GM12878 (cell line): ENCODE measurements around the gene PGA3. TPM values are rescaled to one million over a fixed set of nuclear protein-coding genes. Genes with fewer than 3 reads are reported as not detected.

Experiments used
- ATAC-seq: fragments of 200-7000 bp; cut with Tn5 transposase; 3 replicates; pipeline ENCODE4 v1.9.1; 2020; ENCODE audit warnings: mild to moderate bottlenecking, moderate library complexity
- BruUV-seq: library from RNA; stranded (reverse); fragments of 400-500 nt; replicated peaks from 2 replicates; lab custom pipeline; 2021; lab: Mats Ljungman, UMichigan
- CTCF ChIA-PET: fragments of 300-600 bp; sonication (Branson Sonifier 250); formaldehyde crosslinking; extraction: SDS; loops from one replicate; lab custom pipeline; 2021; ENCODE audit warnings: inconsistent platforms; lab: Yijun Ruan, JAX
- POLR2A ChIA-PET: fragments of 350-600 bp; formaldehyde crosslinking; extraction: SDS; loops from one replicate; lab custom pipeline; 2021; ENCODE audit warnings: inconsistent platforms; lab: Charles Lee
- RAD21 ChIA-PET: fragments of 300-600 bp; sonication (Branson Sonifier 250); formaldehyde crosslinking; loops from one replicate; lab custom pipeline; 2023; ENCODE audit warnings: antibody characterized with exemption; ENCODE audit not compliant: unreplicated experiment; lab: Charles Lee
- SMC1A ChIA-PET: fragments of 300-600 bp; sonication (Branson Sonifier 250); formaldehyde crosslinking; loops from one replicate; lab custom pipeline; 2023; ENCODE audit not compliant: unreplicated experiment, uncharacterized antibody; lab: Charles Lee
- DNase-seq: peaks from one replicate; pipeline ENCODE4 v3.0.0-alpha.2; 2011; ENCODE audit warnings: low read depth, low spot score
- FAIRE-seq: peaks from 3 replicates; lab custom pipeline; 2011; peaks lifted over from hg19 to GRCh38; lab: Jason Lieb, UNC
- H2AFZ ChIP-seq: 2 replicates; pipeline ENCODE4 v1.6.0; 2011; ENCODE audit warnings: low read depth, low read length, control low read depth; ENCODE audit not compliant: control insufficient read depth
- H3K27ac ChIP-seq: 2 replicates; pipeline ENCODE4 v1.5.1; 2011; ENCODE audit warnings: control low read depth; ENCODE audit not compliant: control insufficient read depth, insufficient read depth
- H3K27me3 ChIP-seq, 2 experiments: replicated peaks in 1 of 2; 2 replicates each; pipeline versions ENCODE4 v1.6.0 to v1.6.1; 2011; ENCODE audit warnings: low read length in 1 of 2; ENCODE audit not compliant: control insufficient read depth in 2 of 2, insufficient read depth in 2 of 2
- H3K36me3 ChIP-seq, 2 experiments: 2 replicates each; pipeline ENCODE4 v1.5.1; 2011; ENCODE audit warnings: low read length in 1 of 2; ENCODE audit not compliant: control insufficient read depth in 2 of 2, insufficient read depth in 2 of 2
- H3K4me1 ChIP-seq: 2 replicates; pipeline ENCODE4 v1.6.1; 2011; ENCODE audit warnings: mild to moderate bottlenecking, low read length, moderate library complexity, mixed read lengths; ENCODE audit not compliant: control insufficient read depth, insufficient read depth
- H3K4me2 ChIP-seq: 2 replicates; pipeline ENCODE4 v1.6.0; 2011; ENCODE audit warnings: control low read depth; ENCODE audit not compliant: control insufficient read depth, insufficient read depth
- H3K4me3 ChIP-seq: fragments of 200-600 bp; sonication (generic); 2 replicates; pipeline ENCODE4 v1.5.1; 2016
- H3K79me2 ChIP-seq: 2 replicates; pipeline ENCODE4 v1.6.0; 2011; ENCODE audit warnings: low read length; ENCODE audit not compliant: control insufficient read depth, insufficient read depth
- H3K9ac ChIP-seq: 2 replicates; pipeline ENCODE4 v1.8.0; 2011; ENCODE audit warnings: low read length, control low read depth, mixed read lengths; ENCODE audit not compliant: control insufficient read depth, insufficient read depth
- H3K9me3 ChIP-seq: replicated peaks from 3 replicates; pipeline ENCODE4 v1.5.1; 2011; ENCODE audit warnings: mild to moderate bottlenecking, low read length; ENCODE audit not compliant: control insufficient read depth, insufficient read depth
- H4K20me1 ChIP-seq: 2 replicates; pipeline ENCODE4 v1.6.0; 2011; ENCODE audit not compliant: control insufficient read depth, insufficient read depth
- CBX5 ChIP-seq: sonication (generic); IDR thresholded peaks from 2 replicates; pipeline ENCODE4 v1.6.1; 2016; ENCODE audit warnings: low read depth, moderate library complexity, mild to moderate bottlenecking, inconsistent platforms
- EED ChIP-seq: sonication (generic); IDR thresholded peaks from 2 replicates; pipeline ENCODE4 v1.6.1; 2016; ENCODE audit warnings: antibody characterized with exemption, low read depth
- EGR1 ChIP-seq, 2 experiments: IDR thresholded peaks; 1 replicate in 1 of 2; 2 replicates in 1 of 2; pipeline ENCODE4 v1.6.1; 2011 to 2012; ENCODE audit warnings: low read depth in 2 of 2, low read length in 2 of 2, borderline replicate concordance in 1 of 2, mild to moderate bottlenecking in 1 of 2, moderate library complexity in 1 of 2
- HDAC6 ChIP-seq: fragments of 200-600 bp; sonication (generic); IDR thresholded peaks from one replicate; pipeline ENCODE4 v1.8.0; 2017; ENCODE audit warnings: antibody characterized with exemption; ENCODE audit not compliant: unreplicated experiment
- IKZF2 ChIP-seq, 2 experiments: fragments of 450-650 bp; IDR thresholded peaks; 2 replicates each; pipeline ENCODE4 v1.6.1; 2017; ENCODE audit warnings: mild to moderate bottlenecking in 2 of 2, moderate library complexity in 2 of 2
- SREBF2 ChIP-seq: IDR thresholded peaks from 2 replicates; pipeline ENCODE4 v1.6.1; 2012; ENCODE audit warnings: mild to moderate bottlenecking, low read length
- WRNIP1 ChIP-seq: IDR thresholded peaks from 2 replicates; pipeline ENCODE4 v1.6.1; 2011; ENCODE audit warnings: low read depth, low read length, improper control_type of control experiment, borderline replicate concordance
- YBX1 ChIP-seq: fragments of 450-650 bp; IDR thresholded peaks from 2 replicates; pipeline ENCODE4 v1.6.1; 2016; ENCODE audit warnings: antibody characterized with exemption
- ZNF622 ChIP-seq: fragments of 450-650 bp; IDR thresholded peaks from 2 replicates; pipeline ENCODE4 v1.6.1; 2017; ENCODE audit warnings: mild to moderate bottlenecking, inconsistent platforms
- WGBS: methylation state at CpG from one replicate; pipeline ENCODE4 v1.1.6; 2016; ENCODE audit warnings: low lambda C conversion rate; ENCODE audit not compliant: insufficient replicate concordance, insufficient coverage; ENCODE audit errors: missing lambda C conversion rate; 5-methylcytosine and 5-hydroxymethylcytosine counted together
- in situ Hi-C: fragments of 300-500 bp; cut with MboI; formaldehyde crosslinking; loops from 9 replicates; pipeline ENCODE4 v1.14.3; 2018; ENCODE audit warnings: mixed read lengths
- intact Hi-C: fragments of 100-400 bp; cut with micrococcal nuclease; formaldehyde crosslinking; loops from one replicate; pipeline ENCODE4 v1.14.2; 2022; ENCODE audit not compliant: unreplicated experiment
- polyA plus RNA-seq, 11 experiments: library from polyadenylated mRNA; depleted of rRNA in 4 of 11; unstranded in 6 of 11; stranded (reverse) in 5 of 11; fragments of >200 nt; fragmentation: Nextera tagmentation in 4 of 11; fragmentation: Illumina TruSeq in 1 of 11; extraction: Ambion mirVana in 4 of 11; extraction: Trizol in 1 of 11; gene quantifications; 1 replicate in 1 of 11; 2 replicates in 10 of 11; pipeline versions ENCODE4 v1.2.1 to v1.2.3, GENCODE V29; 2011 to 2016; ENCODE audit warnings: inconsistent platforms in 2 of 11, missing spikeins in 2 of 11, low read depth in 1 of 11
- total RNA-seq, 4 experiments: library from RNA; depleted of rRNA in 3 of 4; stranded (reverse); fragments of >200 nt in 3 of 4; fragmentation: Illumina TruSeq in 1 of 4; extraction: Trizol in 1 of 4; gene quantifications; 2 replicates each; pipeline versions ENCODE4 v1.2.1 to v1.2.3, GENCODE V29; 2013 to 2021
- TF ChIP-seq, protein P1 (sequence below): fragments of 450-650 bp; IDR thresholded peaks from 2 replicates; pipeline ENCODE4 v1.6.1; 2014; ENCODE audit warnings: mild to moderate bottlenecking
- TF ChIP-seq, protein P2 (sequence below): fragments of 150-350 bp; IDR thresholded peaks from 2 replicates; pipeline ENCODE4 v1.6.1; 2016; ENCODE audit warnings: low read depth, low read length

The PGA3 gene
- total and polyA plus RNA-seq, 10 of the 15 experiments (the other 5 are each of a cell fraction or from before 2014, with no cell fraction given): not detected

GRCh38 chr11:61256710-61257482, 53.6 kb downstream of the PGA3 start:
- no peak for TF ChIP-seq WRNIP1
- TF ChIP-seq, protein P1, sequence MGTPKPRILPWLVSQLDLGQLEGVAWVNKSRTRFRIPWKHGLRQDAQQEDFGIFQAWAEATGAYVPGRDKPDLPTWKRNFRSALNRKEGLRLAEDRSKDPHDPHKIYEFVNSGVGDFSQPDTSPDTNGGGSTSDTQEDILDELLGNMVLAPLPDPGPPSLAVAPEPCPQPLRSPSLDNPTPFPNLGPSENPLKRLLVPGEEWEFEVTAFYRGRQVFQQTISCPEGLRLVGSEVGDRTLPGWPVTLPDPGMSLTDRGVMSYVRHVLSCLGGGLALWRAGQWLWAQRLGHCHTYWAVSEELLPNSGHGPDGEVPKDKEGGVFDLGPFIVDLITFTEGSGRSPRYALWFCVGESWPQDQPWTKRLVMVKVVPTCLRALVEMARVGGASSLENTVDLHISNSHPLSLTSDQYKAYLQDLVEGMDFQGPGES: no peak
- CTCF ChIA-PET: interaction anchor here (1.0 kb wide), 2 partner anchors 136 to 260 kb away, joined by 3 to 4 read pairs; no protein-coding TSS in a partner anchor
- RAD21 ChIA-PET: interaction anchor here (0.9 to 1.2 kb wide), 3 partner anchors 129 to 493 kb away, joined by 3 to 7 read pairs (median 4); no protein-coding TSS in a partner anchor
- Histone ChIP-seq H3K9ac (no peak overlapping the region), H3K4me1 (no peaks in the 10 kb centered on the region), H2AFZ (no peak overlapping the region), H3K79me2 (no peaks in the 10 kb centered on the region), H4K20me1 (no peaks in the 10 kb centered on the region), H3K4me2 (no peak overlapping the region), H3K4me3 (no peak overlapping the region), H3K27me3 (no peaks in the 10 kb centered on the region), H3K27ac (no peak overlapping the region), H3K36me3 (no peaks in the 10 kb centered on the region), H3K9me3 (no peaks in the 10 kb centered on the region)
- no peak for DNase-seq
- FAIRE-seq: no peak
- in situ Hi-C loops (loop anchor here (5.0 kb wide), 1 partner anchor 135 kb away; the partner anchor contains the start of gene TMEM216), intact Hi-C loops (loop anchor here (10.0 kb wide), 1 partner anchor 78 kb away; the partner anchor contains the start of genes DDB1 and TKFC)
- POLR2A ChIA-PET: no interaction called here
- BruUV-seq: no TSS peak
- SMC1A ChIA-PET: interaction anchor here (5.2 kb wide), 1 partner anchor 128 kb away, joined by 30 read pairs; no protein-coding TSS in a partner anchor
- WGBS: 51% methylated on average over 18 of the region's 18 CpGs
- no peak for ATAC-seq

DNA sequence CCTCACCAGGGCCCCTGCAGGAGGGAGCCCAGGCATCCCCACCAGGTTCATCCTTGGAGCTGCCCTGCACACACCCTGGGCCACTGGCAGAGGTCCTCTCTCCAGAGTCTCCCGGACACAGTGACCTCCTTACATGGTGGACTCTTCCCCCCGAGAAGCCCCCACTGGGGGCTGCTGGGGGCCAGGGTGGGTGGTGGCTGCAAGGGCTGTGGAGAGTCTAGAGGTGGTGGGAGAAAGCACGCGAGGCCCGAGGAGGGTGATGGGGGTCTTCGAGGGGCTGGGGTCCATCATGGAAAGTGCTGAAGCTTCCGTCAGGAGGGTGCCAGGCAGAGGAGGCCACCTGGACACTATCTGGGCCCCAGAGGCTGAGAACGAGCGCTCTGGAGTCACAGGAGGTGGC, 55.2 kb downstream of the PGA3 start:
- WGBS: 44% methylated on average over 9 of the region's 9 CpGs
- H3K79me2 ChIP-seq: no peaks in the 10 kb centered on the region
- BruUV-seq: no TSS peak
- H3K9me3 ChIP-seq: no peaks in the 10 kb centered on the region
- no peaks in the 10 kb centered on the region for H3K27me3 ChIP-seq
- H3K4me2 ChIP-seq: no peak overlapping the region
- ChIA-PET SMC1A (interaction anchor here (1.1 kb wide), 1 partner anchor 77 kb away, joined by 3 read pairs; no protein-coding TSS in a partner anchor), POLR2A (no interaction called here), CTCF (interaction anchor here (1.0 to 1.5 kb wide), 4 partner anchors 52 to 219 kb away, joined by 3 to 4 read pairs (median 3); partner anchors contain the start of gene TMEM216), RAD21 (interaction anchor here (1.3 to 1.4 kb wide), 2 partner anchors 78 to 127 kb away, joined by 6 to 7 read pairs; no protein-coding TSS in a partner anchor)
- FAIRE-seq: no peak
- H3K4me1 ChIP-seq: no peaks in the 10 kb centered on the region
- H3K36me3 ChIP-seq: no peaks in the 10 kb centered on the region
- intact Hi-C loops (loop anchor here (10.0 kb wide), 1 partner anchor 76 kb away; the partner anchor contains the start of genes DDB1 and TKFC), in situ Hi-C loops (loop anchor here (5.0 kb wide), 1 partner anchor 134 kb away; the partner anchor contains the start of gene TMEM216)
- H3K27ac ChIP-seq: no peak overlapping the region
- H3K9ac ChIP-seq: no peak overlapping the region
- H2AFZ ChIP-seq: no peak overlapping the region
- DNase-seq: no peak
- H3K4me3 ChIP-seq: no peak overlapping the region
- no peaks in the 10 kb centered on the region for H4K20me1 ChIP-seq
- no peak for ATAC-seq
- no peak for TF ChIP-seq ZNF622
- no peak for TF ChIP-seq HDAC6
- TF ChIP-seq SREBF2: no peak
- TF ChIP-seq IKZF2 (IDR thresholded peaks at IDR 0.05): no peak
- no peak for TF ChIP-seq YBX1
- no peak for TF ChIP-seq CBX5
- no peak for TF ChIP-seq EED
- TF ChIP-seq EGR1 (IDR thresholded peaks at IDR 0.05; ENCODE audit: borderline replicate concordance in 1 of 2, low read depth in 2 of 2, low read length in 2 of 2): no peak
- TF ChIP-seq, protein P2, sequence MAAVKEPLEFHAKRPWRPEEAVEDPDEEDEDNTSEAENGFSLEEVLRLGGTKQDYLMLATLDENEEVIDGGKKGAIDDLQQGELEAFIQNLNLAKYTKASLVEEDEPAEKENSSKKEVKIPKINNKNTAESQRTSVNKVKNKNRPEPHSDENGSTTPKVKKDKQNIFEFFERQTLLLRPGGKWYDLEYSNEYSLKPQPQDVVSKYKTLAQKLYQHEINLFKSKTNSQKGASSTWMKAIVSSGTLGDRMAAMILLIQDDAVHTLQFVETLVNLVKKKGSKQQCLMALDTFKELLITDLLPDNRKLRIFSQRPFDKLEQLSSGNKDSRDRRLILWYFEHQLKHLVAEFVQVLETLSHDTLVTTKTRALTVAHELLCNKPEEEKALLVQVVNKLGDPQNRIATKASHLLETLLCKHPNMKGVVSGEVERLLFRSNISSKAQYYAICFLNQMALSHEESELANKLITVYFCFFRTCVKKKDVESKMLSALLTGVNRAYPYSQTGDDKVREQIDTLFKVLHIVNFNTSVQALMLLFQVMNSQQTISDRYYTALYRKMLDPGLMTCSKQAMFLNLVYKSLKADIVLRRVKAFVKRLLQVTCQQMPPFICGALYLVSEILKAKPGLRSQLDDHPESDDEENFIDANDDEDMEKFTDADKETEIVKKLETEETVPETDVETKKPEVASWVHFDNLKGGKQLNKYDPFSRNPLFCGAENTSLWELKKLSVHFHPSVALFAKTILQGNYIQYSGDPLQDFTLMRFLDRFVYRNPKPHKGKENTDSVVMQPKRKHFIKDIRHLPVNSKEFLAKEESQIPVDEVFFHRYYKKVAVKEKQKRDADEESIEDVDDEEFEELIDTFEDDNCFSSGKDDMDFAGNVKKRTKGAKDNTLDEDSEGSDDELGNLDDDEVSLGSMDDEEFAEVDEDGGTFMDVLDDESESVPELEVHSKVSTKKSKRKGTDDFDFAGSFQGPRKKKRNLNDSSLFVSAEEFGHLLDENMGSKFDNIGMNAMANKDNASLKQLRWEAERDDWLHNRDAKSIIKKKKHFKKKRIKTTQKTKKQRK: no peak
